ENCODE results near the gene STAMBPL1.

STAMBPL1 gene

GRCh38 chr10:88922041-88922440, 42.0 kb downstream of the STAMBPL1 start:
- Histone ChIP-seq H3K9me3 (no peaks in the 10 kb centered on the region), H3K36me3 (peaks cover 0 to 5% (median 0%) of the 10 kb centered on the region in 3 donors), H3K27ac (no peak overlapping the region), H3K4me3 (no peak overlapping the region), H3K4me1 (peaks cover 0 to 17% (median 14%) of the 10 kb centered on the region in 4 donors), H3K27me3 (no peaks in the 10 kb centered on the region)
- no peak for DNase-seq
- no peak for TF ChIP-seq CTCF (IDR thresholded peaks at IDR 0.05)
- intact Hi-C loops (cut with DNase I; ENCODE audit: low total_unique reads) = no loop called here

GRCh38 chr10:88923520-88923919, 43.5 kb downstream of the STAMBPL1 start:
- no peaks in the 10 kb centered on the region for H3K9me3 ChIP-seq
- no peaks in the 10 kb centered on the region for H3K36me3 ChIP-seq
- no peak for DNase-seq
- intact Hi-C loops (cut with DNase I; ENCODE audit: low total_unique reads) = no loop called here
- H3K27me3 ChIP-seq = no peaks in the 10 kb centered on the region
- no peak overlapping the region for H3K27ac ChIP-seq
- no peak overlapping the region for H3K4me3 ChIP-seq
- TF ChIP-seq CTCF (IDR thresholded peaks at IDR 0.05) = no peak
- H3K4me1 ChIP-seq = peaks cover 0 to 21% (median 16%) of the 10 kb centered on the region in 4 donors

- intact Hi-C loops (cut with DNase I; ENCODE audit: low total_unique reads) = no loop called here
- H3K27ac ChIP-seq = peak overlapping the region in 1 of 2 donors; percentile 27
- no peaks in the 10 kb centered on the region for H3K36me3 ChIP-seq
- no peaks in the 10 kb centered on the region for H3K9me3 ChIP-seq
- H3K4me3 ChIP-seq = no peak overlapping the region
- peaks cover 0 to 13% (median 5%) of the 10 kb centered on the region in 4 donors for H3K4me1 ChIP-seq
- DNase-seq = no peak
- H3K27me3 ChIP-seq = no peaks in the 10 kb centered on the region
- no peak for TF ChIP-seq CTCF (IDR thresholded peaks at IDR 0.05)
These were observed 46.7 kb downstream of the STAMBPL1 start for GRCh38 chr10:88926566-88927415.

GRCh38 chr10:88927416-88927690, 47.3 kb downstream of the STAMBPL1 start:
- H3K27ac ChIP-seq = no peak overlapping the region
- H3K4me3 ChIP-seq = no peak overlapping the region
- intact Hi-C loops (cut with DNase I; ENCODE audit: low total_unique reads) = no loop called here
- DNase-seq = no peak
- no peaks in the 10 kb centered on the region for H3K9me3 ChIP-seq
- no peaks in the 10 kb centered on the region for H3K36me3 ChIP-seq
- TF ChIP-seq CTCF (IDR thresholded peaks at IDR 0.05) = no peak
- H3K4me1 ChIP-seq = peaks cover 0 to 17% (median 8%) of the 10 kb centered on the region in 4 donors
- H3K27me3 ChIP-seq = no peaks in the 10 kb centered on the region

GRCh38 chr10:88928254-88928653, 48.2 kb downstream of the STAMBPL1 start:
- H3K4me1 ChIP-seq = peaks cover 0 to 19% (median 8%) of the 10 kb centered on the region in 4 donors
- H3K27me3 ChIP-seq = no peaks in the 10 kb centered on the region
- H3K27ac ChIP-seq = no peak overlapping the region
- H3K4me3 ChIP-seq = no peak overlapping the region
- no peak for DNase-seq
- TF ChIP-seq CTCF (IDR thresholded peaks at IDR 0.05) = no peak
- no peaks in the 10 kb centered on the region for H3K9me3 ChIP-seq
- H3K36me3 ChIP-seq = no peaks in the 10 kb centered on the region
- intact Hi-C loops (cut with DNase I; ENCODE audit: low total_unique reads) = no loop called here
